Smooth muscle cell (in vitro differentiated cells): ENCODE data around the gene ARFIP1. TPM values are rescaled to one million over a fixed set of nuclear protein-coding genes. Genes with fewer than 3 reads are reported as not detected.

ENCODE experiments used
- DNase-seq: peaks from one replicate; lab custom pipeline; 2025; ENCODE audit not compliant: unreplicated experiment; lab: John Stamatoyannopoulos, UW
- H2AFZ ChIP-seq: fragments of 200-600 bp; sonication (generic); 2 replicates; pipeline ENCODE4 v1.6.0; 2016; ENCODE audit warnings: antibody characterized with exemption, low read depth, mild to moderate bottlenecking
- H3F3A ChIP-seq: fragments of 200-600 bp; sonication (generic); 2 replicates; pipeline ENCODE4 v1.6.0; 2017; ENCODE audit warnings: antibody characterized with exemption, low read depth
- H3K27ac ChIP-seq: fragments of 200-600 bp; sonication (generic); 2 replicates; pipeline ENCODE4 v1.5.1; 2016; ENCODE audit warnings: low read depth, mild to moderate bottlenecking
- H3K27me3 ChIP-seq: fragments of 200-600 bp; sonication (generic); 2 replicates; pipeline ENCODE4 v1.6.1; 2016; ENCODE audit warnings: low read depth, mild to moderate bottlenecking
- H3K36me3 ChIP-seq: fragments of 200-600 bp; sonication (generic); 2 replicates; pipeline ENCODE4 v1.5.1; 2016; ENCODE audit warnings: low read depth
- H3K4me1 ChIP-seq: fragments of 200-600 bp; sonication (generic); 2 replicates; pipeline ENCODE4 v1.5.1; 2016; ENCODE audit warnings: low read depth
- H3K4me2 ChIP-seq: fragments of 200-600 bp; sonication (generic); 2 replicates; pipeline ENCODE4 v1.6.0; 2016; ENCODE audit warnings: mild to moderate bottlenecking
- H3K4me3 ChIP-seq: fragments of 200-600 bp; sonication (generic); 2 replicates; pipeline ENCODE4 v1.5.1; 2016; ENCODE audit warnings: mild to moderate bottlenecking
- H3K79me2 ChIP-seq: fragments of 200-600 bp; sonication (generic); 2 replicates; pipeline ENCODE4 v1.6.0; 2016; ENCODE audit warnings: low read depth, mild to moderate bottlenecking
- H3K9ac ChIP-seq: fragments of 200-600 bp; sonication (generic); 2 replicates; pipeline ENCODE4 v1.6.0; 2016; ENCODE audit warnings: low read depth
- H3K9me3 ChIP-seq: fragments of 200-600 bp; sonication (generic); replicated peaks from 2 replicates; pipeline ENCODE4 v1.5.1; 2016; ENCODE audit warnings: low read depth
- H4K20me1 ChIP-seq: fragments of 200-600 bp; sonication (generic); 2 replicates; pipeline ENCODE4 v1.6.0; 2016; ENCODE audit warnings: low read depth
- WGBS: methylation state at CpG from one replicate; pipeline ENCODE4 v1.1.7; 2016; ENCODE audit warnings: low lambda C conversion rate; 5-methylcytosine and 5-hydroxymethylcytosine counted together
- polyA plus RNA-seq: library from polyadenylated mRNA; unstranded; fragments of >200 nt; fragmentation: Nextera tagmentation; extraction: Ambion mirVana; gene quantifications from 2 replicates; pipeline ENCODE4 v1.2.1, GENCODE V29; 2016
- total RNA-seq: library from RNA; depleted of rRNA; stranded (reverse); fragments of >200 nt; gene quantifications from 2 replicates; pipeline ENCODE4 v1.2.3, GENCODE V29; 2014
- TF ChIP-seq, protein P1 (sequence below): fragments of 200-600 bp; sonication (generic); IDR thresholded peaks from 2 replicates; pipeline ENCODE4 v1.5.1; 2017; ENCODE audit warnings: borderline replicate concordance, mild to moderate bottlenecking, antibody characterized with exemption; ENCODE audit not compliant: insufficient read depth, poor library complexity, severe bottlenecking

ARFIP1 gene
- total and polyA plus RNA-seq, 2 experiments from 2014 or later, result 21.3 to 37.7 TPM

DNA sequence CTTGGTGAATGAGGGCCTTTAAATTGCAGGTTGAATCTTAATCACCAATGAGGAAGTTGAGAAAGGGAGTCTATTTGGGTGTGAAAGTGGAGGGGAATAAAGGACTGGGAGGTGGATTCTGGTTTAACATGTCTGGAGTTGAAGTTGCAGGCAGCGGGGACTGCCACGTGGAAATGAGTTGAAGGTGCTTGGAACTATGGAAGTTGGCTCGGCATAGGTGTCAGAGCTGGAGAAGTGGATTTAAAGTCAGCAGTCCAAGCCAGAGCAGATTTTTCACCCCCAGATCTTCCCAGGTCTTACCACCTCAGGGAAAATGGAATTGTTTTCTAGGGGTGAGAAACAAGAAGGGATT is 45.1 kb upstream of the ARFIP1 start:
- no peak overlapping the region for H3K4me3 ChIP-seq
- H3K27me3 ChIP-seq, result no peaks in the 10 kb centered on the region
- H3K4me1 ChIP-seq, result no peaks in the 10 kb centered on the region
- H3K79me2 ChIP-seq, result no peaks in the 10 kb centered on the region
- no peaks in the 10 kb centered on the region for H3F3A ChIP-seq
- H4K20me1 ChIP-seq, result no peaks in the 10 kb centered on the region
- DNase-seq, result no peak
- TF ChIP-seq, protein P1, sequence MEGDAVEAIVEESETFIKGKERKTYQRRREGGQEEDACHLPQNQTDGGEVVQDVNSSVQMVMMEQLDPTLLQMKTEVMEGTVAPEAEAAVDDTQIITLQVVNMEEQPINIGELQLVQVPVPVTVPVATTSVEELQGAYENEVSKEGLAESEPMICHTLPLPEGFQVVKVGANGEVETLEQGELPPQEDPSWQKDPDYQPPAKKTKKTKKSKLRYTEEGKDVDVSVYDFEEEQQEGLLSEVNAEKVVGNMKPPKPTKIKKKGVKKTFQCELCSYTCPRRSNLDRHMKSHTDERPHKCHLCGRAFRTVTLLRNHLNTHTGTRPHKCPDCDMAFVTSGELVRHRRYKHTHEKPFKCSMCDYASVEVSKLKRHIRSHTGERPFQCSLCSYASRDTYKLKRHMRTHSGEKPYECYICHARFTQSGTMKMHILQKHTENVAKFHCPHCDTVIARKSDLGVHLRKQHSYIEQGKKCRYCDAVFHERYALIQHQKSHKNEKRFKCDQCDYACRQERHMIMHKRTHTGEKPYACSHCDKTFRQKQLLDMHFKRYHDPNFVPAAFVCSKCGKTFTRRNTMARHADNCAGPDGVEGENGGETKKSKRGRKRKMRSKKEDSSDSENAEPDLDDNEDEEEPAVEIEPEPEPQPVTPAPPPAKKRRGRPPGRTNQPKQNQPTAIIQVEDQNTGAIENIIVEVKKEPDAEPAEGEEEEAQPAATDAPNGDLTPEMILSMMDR, result no peak
- no peak overlapping the region for H3K27ac ChIP-seq
- H2AFZ ChIP-seq, result no peak overlapping the region
- no peak overlapping the region for H3K9ac ChIP-seq
- H3K4me2 ChIP-seq, result no peak overlapping the region
- WGBS, result 74% methylated on average over 3 of the region's 3 CpGs
- no peaks in the 10 kb centered on the region for H3K36me3 ChIP-seq
- H3K9me3 ChIP-seq, result no peaks in the 10 kb centered on the region

DNA sequence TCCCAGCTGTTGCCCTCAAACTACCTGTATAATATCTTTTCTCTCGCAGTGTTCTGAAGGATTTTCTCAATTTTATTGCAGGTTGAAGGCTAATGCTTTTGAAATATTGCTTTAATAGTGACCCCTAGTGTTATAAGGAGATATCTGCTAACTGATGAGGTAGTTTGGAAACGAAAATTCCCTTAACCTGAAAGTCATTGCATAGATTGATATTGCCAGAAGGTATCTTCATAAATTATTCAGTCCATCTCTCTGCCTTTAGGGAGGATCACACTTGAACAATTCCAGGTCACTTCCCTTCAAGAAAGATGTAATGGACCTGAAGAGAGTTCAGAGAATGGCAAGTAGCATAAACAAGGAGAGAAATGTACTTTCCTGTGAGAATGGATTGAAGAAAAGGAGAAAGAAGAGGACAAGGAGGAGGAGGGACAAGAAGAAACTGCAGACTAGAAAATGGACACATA is 44.3 kb upstream of the ARFIP1 start:
- H3K36me3 ChIP-seq, result no peaks in the 10 kb centered on the region
- no peaks in the 10 kb centered on the region for H4K20me1 ChIP-seq
- 20% methylated on average over 2 of the region's 2 CpGs for WGBS
- TF ChIP-seq, protein P1, result peak; percentile 57
- no peak overlapping the region for H3K9ac ChIP-seq
- no peaks in the 10 kb centered on the region for H3K79me2 ChIP-seq
- H3K27ac ChIP-seq, result no peak overlapping the region
- no peaks in the 10 kb centered on the region for H3K27me3 ChIP-seq
- H3K9me3 ChIP-seq, result no peaks in the 10 kb centered on the region
- no peaks in the 10 kb centered on the region for H3K4me1 ChIP-seq
- no peak for DNase-seq
- no peak overlapping the region for H3K4me3 ChIP-seq
- H3K4me2 ChIP-seq, result no peak overlapping the region
- H2AFZ ChIP-seq, result no peak overlapping the region
- no peaks in the 10 kb centered on the region for H3F3A ChIP-seq

DNA sequence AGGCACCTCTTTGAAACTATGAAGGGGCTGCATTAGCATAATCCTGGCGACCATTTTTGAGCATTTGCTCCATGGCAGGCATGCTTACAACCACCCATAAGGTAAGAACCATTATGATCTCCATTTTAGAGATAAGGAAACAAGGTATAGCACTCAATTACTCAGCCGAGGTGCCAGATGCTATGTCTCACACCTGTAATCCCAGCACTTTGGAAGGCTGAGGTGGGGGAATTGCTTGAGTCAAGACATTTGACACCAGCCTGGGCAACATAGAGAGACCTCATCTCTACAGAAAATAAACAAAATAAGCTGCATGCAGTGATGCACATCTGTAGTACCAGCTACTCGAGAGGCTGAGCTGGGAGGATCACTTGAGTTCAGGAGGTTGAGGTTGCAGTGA is 43.8 kb upstream of the ARFIP1 start:
- Histone ChIP-seq H3K4me1 (no peaks in the 10 kb centered on the region), H2AFZ (no peak overlapping the region), H3K9ac (no peak overlapping the region), H4K20me1 (no peaks in the 10 kb centered on the region), H3K27me3 (no peaks in the 10 kb centered on the region), H3F3A (no peaks in the 10 kb centered on the region), H3K27ac (no peak overlapping the region), H3K79me2 (no peaks in the 10 kb centered on the region), H3K4me3 (no peak overlapping the region), H3K4me2 (no peak overlapping the region), H3K36me3 (no peaks in the 10 kb centered on the region), H3K9me3 (no peaks in the 10 kb centered on the region)
- 39% methylated on average over 3 of the region's 3 CpGs for WGBS
- no peak for DNase-seq
- TF ChIP-seq, protein P1, result no peak

DNA sequence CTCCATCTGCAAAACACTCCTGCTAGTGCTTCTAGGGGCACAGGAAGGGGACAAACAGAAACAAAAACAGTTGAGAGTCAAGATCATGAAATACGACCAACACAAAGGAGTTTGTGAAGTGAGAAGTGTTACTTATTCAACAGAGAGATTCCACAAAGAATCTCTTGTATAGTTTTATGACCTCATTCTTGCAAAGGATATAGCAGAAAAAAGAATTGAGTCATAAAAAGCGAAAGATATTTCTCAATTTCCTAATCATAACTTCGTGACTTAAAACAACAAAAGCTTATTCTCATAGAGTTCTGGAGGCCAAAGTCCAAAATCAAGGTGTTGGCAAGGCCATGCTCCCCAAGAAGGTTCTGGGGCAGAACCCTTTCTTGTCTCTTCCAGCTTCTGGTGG is 40.9 kb upstream of the ARFIP1 start:
- no peaks in the 10 kb centered on the region for H3F3A ChIP-seq
- no peak overlapping the region for H3K27ac ChIP-seq
- H3K9me3 ChIP-seq, result no peaks in the 10 kb centered on the region
- no peaks in the 10 kb centered on the region for H3K36me3 ChIP-seq
- 67% methylated on average over 3 of the region's 3 CpGs for WGBS
- no peaks in the 10 kb centered on the region for H3K79me2 ChIP-seq
- no peaks in the 10 kb centered on the region for H3K4me1 ChIP-seq
- no peaks in the 10 kb centered on the region for H3K27me3 ChIP-seq
- no peak overlapping the region for H3K4me3 ChIP-seq
- DNase-seq, result no peak
- no peak overlapping the region for H3K9ac ChIP-seq
- no peak overlapping the region for H2AFZ ChIP-seq
- TF ChIP-seq, protein P1, result no peak
- no peaks in the 10 kb centered on the region for H4K20me1 ChIP-seq
- H3K4me2 ChIP-seq, result no peak overlapping the region
